ENCODE data around the gene BARX1.
A peak's percentile ranks its signal among the peaks of the same experiment; 100 is the strongest.
"Not testable (repeated sequence)": the region's sequence is repeated elsewhere in the genome, so short reads cannot be mapped to it uniquely, and the experiment has no call there.

BARX1 gene

GRCh38 chr9:93976973-93977372 lies 21.8 kb upstream of the BARX1 start:
- no peak for DNase-seq (ENCODE audit: low read depth)
- no peak overlapping the region for H3K4me3 ChIP-seq (ENCODE audit: low read length)
- TF ChIP-seq CTCF (conservative IDR thresholded peaks at IDR 0.05; ENCODE audit: low read length), result no peak

DNA sequence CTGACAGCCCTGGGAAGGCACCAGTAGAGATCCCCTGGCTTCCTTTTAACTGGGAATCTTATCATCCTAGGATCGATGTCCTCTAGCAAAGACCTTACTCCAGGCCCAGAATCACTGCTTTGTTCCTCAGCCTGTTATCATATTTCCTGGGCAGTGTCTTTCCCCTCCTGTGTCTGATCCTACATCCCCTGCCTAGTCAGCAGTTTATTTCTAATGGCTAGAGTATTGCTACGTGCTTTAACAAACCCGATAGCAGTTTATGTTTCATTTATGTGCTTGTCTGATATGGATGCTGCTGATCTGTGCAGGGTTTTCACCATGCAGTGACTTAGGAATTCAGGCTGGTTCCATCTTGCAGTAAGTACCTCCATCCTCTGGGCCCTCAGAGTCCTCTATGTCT lies 20.9 kb upstream of the BARX1 start:
- no peak for DNase-seq (ENCODE audit: low read depth)
- no peak for TF ChIP-seq CTCF (conservative IDR thresholded peaks at IDR 0.05; ENCODE audit: low read length)

GRCh38 chr9:93975262-93975661 lies 20.1 kb upstream of the BARX1 start:
- no peak for TF ChIP-seq CTCF (conservative IDR thresholded peaks at IDR 0.05; ENCODE audit: low read length)
- H3K4me3 ChIP-seq (ENCODE audit: low read length), result no peak overlapping the region
- DNase-seq (ENCODE audit: low read depth), result no peak

More for the DNA sequence above, 20.9 kb upstream of the BARX1 start:
- H3K4me3 ChIP-seq (ENCODE audit: low read length), result no peak overlapping the region

DNA sequence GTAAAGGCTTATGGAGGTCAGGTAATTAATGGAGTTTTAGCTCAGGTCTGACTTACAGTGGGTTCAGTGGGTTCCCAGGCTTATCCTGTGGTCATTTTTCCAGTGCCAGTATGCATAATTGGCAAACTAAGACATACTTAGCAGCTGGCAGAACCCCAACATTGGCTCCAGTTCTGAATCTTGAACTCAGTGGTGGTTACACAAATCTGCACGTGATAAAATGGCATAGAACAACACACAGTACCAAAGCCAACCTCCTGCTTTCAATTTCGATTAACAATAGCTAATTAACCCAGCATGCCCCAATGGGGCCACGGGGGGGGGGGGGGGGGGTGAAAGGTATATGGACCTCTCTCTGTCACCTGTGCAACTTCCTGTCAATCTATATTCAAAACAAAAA lies 19.0 kb upstream of the BARX1 start:
- TF ChIP-seq CTCF (conservative IDR thresholded peaks at IDR 0.05; ENCODE audit: low read length), result no peak
- peak; percentile 37 for DNase-seq (ENCODE audit: low read depth)
- H3K4me3 ChIP-seq (ENCODE audit: low read length), result no peak overlapping the region

DNA sequence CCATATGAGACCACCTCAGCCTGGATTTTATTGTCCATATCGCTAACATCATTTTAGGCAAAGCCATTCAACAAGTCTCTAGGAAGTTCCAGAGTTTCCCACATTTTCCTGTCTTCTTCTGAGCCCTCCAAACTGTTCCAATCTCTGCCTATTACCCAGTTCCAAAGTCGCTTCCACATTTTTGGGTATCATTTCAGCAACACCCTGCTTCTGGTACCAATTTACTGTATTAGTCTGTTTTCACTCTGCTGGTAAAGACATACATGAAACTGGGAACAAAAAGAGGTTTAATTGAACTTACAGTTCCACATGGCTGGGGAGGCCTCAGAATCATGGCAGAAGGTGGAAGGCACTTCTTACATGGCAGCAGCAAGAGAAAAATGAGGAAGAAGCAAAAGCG lies 17.5 kb upstream of the BARX1 start:
- not testable (repeated sequence) for DNase-seq (ENCODE audit: low read depth); H3K4me3 ChIP-seq (ENCODE audit: low read length)

DNA sequence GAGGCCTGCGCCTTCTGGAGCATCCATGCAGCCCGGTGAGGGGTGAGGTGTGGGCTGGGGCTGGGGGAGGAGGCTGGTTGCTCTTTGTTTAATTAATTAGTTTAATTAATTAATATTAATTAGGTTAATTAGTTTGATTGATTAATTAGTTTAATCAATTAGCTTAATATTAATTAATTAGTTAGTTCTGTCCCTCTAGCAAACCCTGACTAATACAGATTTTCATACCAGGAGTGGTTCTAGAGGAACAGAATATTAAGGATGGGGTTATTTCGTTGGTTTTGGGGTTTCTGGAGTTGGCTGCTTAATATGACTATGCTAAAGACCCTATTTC lies 14.1 kb upstream of the BARX1 start:
- no peak for DNase-seq (ENCODE audit: low read depth)
- H3K4me3 ChIP-seq (ENCODE audit: low read length), result no peak overlapping the region
- TF ChIP-seq CTCF (conservative IDR thresholded peaks at IDR 0.05; ENCODE audit: low read length), result no peak

GRCh38 chr9:93968451-93969327 lies 13.5 kb upstream of the BARX1 start:
- H3K4me3 ChIP-seq (ENCODE audit: low read length), result no peak overlapping the region
- DNase-seq (ENCODE audit: low read depth), result no peak
- TF ChIP-seq CTCF (conservative IDR thresholded peaks at IDR 0.05; ENCODE audit: low read length), result no peak
